SK-N-SH (cell line): ENCODE measurements around the gene CST11. TPM values are rescaled to one million over a fixed set of nuclear protein-coding genes. Genes with fewer than 3 reads are reported as not detected.

Experiments used
- CTCF ChIA-PET: fragments of 300-600, 350-600 bp; formaldehyde crosslinking; extraction: SDS; loops from one replicate; lab custom pipeline; 2021; lab: Yijun Ruan, JAX
- POLR2A ChIA-PET: fragments of 350-600 bp; sonication (Branson Sonifier 250); formaldehyde crosslinking; extraction: SDS; loops from one replicate; lab custom pipeline; 2020; ENCODE audit warnings: antibody characterized with exemption, inconsistent platforms; lab: Yijun Ruan, JAX
- DNase-seq: peaks from one replicate; pipeline ENCODE4 v3.0.0; 2012
- H2AFZ ChIP-seq: fragments of 200-600 bp; sonication (generic); 2 replicates; pipeline ENCODE4 v1.8.1; 2016; ENCODE audit warnings: antibody characterized with exemption, mild to moderate bottlenecking, low read depth
- H3F3A ChIP-seq: fragments of 200-600 bp; sonication (generic); replicated peaks from 2 replicates; pipeline ENCODE3; 2016; ENCODE audit warnings: antibody characterized with exemption, mild to moderate bottlenecking; ENCODE audit not compliant: insufficient read depth
- H3K27ac ChIP-seq, 2 experiments: fragments of 200-500 bp in 1 of 2; fragments of 200-600 bp in 1 of 2; sonication (Bioruptor generic) in 1 of 2; sonication (generic), shearing (Covaris generic) in 1 of 2; 2 replicates each; pipeline versions ENCODE4 v1.5.1 to v1.6.1; 2014 to 2016; ENCODE audit warnings: low read depth in 2 of 2, inconsistent platforms in 1 of 2, low read length in 1 of 2, mild to moderate bottlenecking in 1 of 2, mixed read lengths in 1 of 2
- H3K27me3 ChIP-seq: fragments of 200-600 bp; sonication (generic), shearing (Covaris generic); 2 replicates; pipeline ENCODE4 v1.6.1; 2016; ENCODE audit warnings: mixed run types; ENCODE audit not compliant: insufficient read depth
- H3K36me3 ChIP-seq, 2 experiments: fragments of 200-500 bp in 1 of 2; fragments of 200-600 bp in 1 of 2; sonication (Bioruptor generic) in 1 of 2; sonication (generic) in 1 of 2; replicated peaks in 1 of 2; 2 replicates each; pipeline versions ENCODE3 to v1.5.1; 2014 to 2016; ENCODE audit warnings: low read length in 1 of 2, mild to moderate bottlenecking in 1 of 2; ENCODE audit not compliant: insufficient read depth in 2 of 2, control insufficient read depth in 1 of 2
- H3K4me1 ChIP-seq, 2 experiments: fragments of 200-500 bp in 1 of 2; fragments of 200-600 bp in 1 of 2; sonication (Bioruptor generic) in 1 of 2; sonication (generic), shearing (Covaris generic) in 1 of 2; 2 replicates each; pipeline versions ENCODE4 v1.5.1 to v1.6.1; 2014 to 2016; ENCODE audit warnings: low read depth in 1 of 2, low read length in 1 of 2, mixed run types in 1 of 2; ENCODE audit not compliant: insufficient read depth in 2 of 2, control insufficient read depth in 1 of 2
- H3K4me2 ChIP-seq: fragments of 200-600 bp; sonication (generic), shearing (Covaris generic); 2 replicates; pipeline ENCODE4 v1.6.1; 2017; ENCODE audit warnings: mixed run types
- H3K4me3 ChIP-seq, 2 experiments: fragments of 200-500 bp in 1 of 2; fragments of 200-600 bp in 1 of 2; sonication (Bioruptor generic) in 1 of 2; sonication (generic), shearing (Covaris generic) in 1 of 2; 2 replicates each; pipeline versions ENCODE4 v1.5.1 to v1.8.1; 2014 to 2016; ENCODE audit warnings: low read depth in 2 of 2, inconsistent platforms in 1 of 2, low read length in 1 of 2, mild to moderate bottlenecking in 1 of 2, mixed read lengths in 1 of 2, moderate library complexity in 1 of 2
- H3K79me2 ChIP-seq: fragments of 200-600 bp; sonication (generic); 2 replicates; pipeline ENCODE4 v1.8.1; 2017; ENCODE audit warnings: mild to moderate bottlenecking; ENCODE audit not compliant: insufficient read depth
- H3K9ac ChIP-seq: fragments of 200-600 bp; sonication (generic); 2 replicates; pipeline ENCODE4 v1.6.1; 2017; ENCODE audit warnings: mixed run types
- H3K9me2 ChIP-seq: fragments of 200-600 bp; sonication (generic); 2 replicates; pipeline ENCODE4 v1.6.1; 2017; ENCODE audit warnings: mixed run types
- H3K9me3 ChIP-seq: fragments of 200-600 bp; sonication (generic); 2 replicates; pipeline ENCODE4 v1.6.1; 2017; ENCODE audit warnings: mixed run types, mild to moderate bottlenecking, moderate library complexity
- H4K20me1 ChIP-seq: fragments of 200-600 bp; sonication (generic); 2 replicates; pipeline ENCODE4 v1.6.1; 2017; ENCODE audit warnings: mild to moderate bottlenecking, mixed run types; ENCODE audit not compliant: insufficient read depth
- ELF1 ChIP-seq: IDR thresholded peaks from 2 replicates; pipeline ENCODE4 v1.4.0; 2012
- EP300 ChIP-seq, 2 experiments: IDR thresholded peaks; 2 replicates each; pipeline versions ENCODE4 v1.4.0 to v1.6.1; 2012; ENCODE audit warnings: borderline replicate concordance in 1 of 2, low read depth in 1 of 2, low read length in 1 of 2
- FOSL2 ChIP-seq: IDR thresholded peaks from 2 replicates; pipeline ENCODE4 v1.4.0; 2012; ENCODE audit warnings: low read depth, mild to moderate bottlenecking, moderate library complexity, borderline replicate concordance
- FOXJ3 ChIP-seq: sonication (generic); formaldehyde crosslinking; IDR thresholded peaks from 2 replicates; pipeline ENCODE4 v1.5.1; 2020; ENCODE audit warnings: mild to moderate bottlenecking, missing genetic modification reagents
- FOXM1 ChIP-seq: IDR thresholded peaks from 2 replicates; pipeline ENCODE4 v1.4.0; 2012; ENCODE audit warnings: low read depth, mild to moderate bottlenecking
- GABPA ChIP-seq: IDR thresholded peaks from 2 replicates; pipeline ENCODE4 v1.4.0; 2012; ENCODE audit warnings: low read depth, mild to moderate bottlenecking
- GATA2 ChIP-seq: sonication (generic); formaldehyde crosslinking; IDR thresholded peaks from 2 replicates; pipeline ENCODE4 v1.5.0; 2020; ENCODE audit warnings: mild to moderate bottlenecking, missing genetic modification reagents
- JUND ChIP-seq: IDR thresholded peaks from 2 replicates; pipeline ENCODE4 v1.4.0; 2012
- MEF2A ChIP-seq: IDR thresholded peaks from 2 replicates; pipeline ENCODE4 v1.4.0; 2012; ENCODE audit warnings: low read depth, borderline replicate concordance
- MXI1 ChIP-seq: IDR thresholded peaks from 2 replicates; pipeline ENCODE4 v1.6.1; 2012; ENCODE audit warnings: mild to moderate bottlenecking, low read depth, low read length, improper control_type of control experiment
- POLR2AphosphoS5 ChIP-seq: IDR thresholded peaks from 2 replicates; pipeline ENCODE4 v1.6.1; 2012; ENCODE audit warnings: low read depth, low read length
- RCOR1 ChIP-seq: fragments of 150-350 bp; IDR thresholded peaks from 2 replicates; pipeline ENCODE4 v1.6.1; 2017; ENCODE audit warnings: antibody characterized with exemption, low read length
- RFX5 ChIP-seq: IDR thresholded peaks from 2 replicates; pipeline ENCODE4 v1.6.1; 2012; ENCODE audit warnings: mild to moderate bottlenecking, improper control_type of control experiment, low read length
- RXRA ChIP-seq: IDR thresholded peaks from 2 replicates; pipeline ENCODE4 v1.4.0; 2012; ENCODE audit warnings: low read depth, mild to moderate bottlenecking, borderline replicate concordance
- SMC3 ChIP-seq: IDR thresholded peaks from 2 replicates; pipeline ENCODE4 v1.6.1; 2012; ENCODE audit warnings: low read depth, low read length, improper control_type of control experiment
- TAF1 ChIP-seq: IDR thresholded peaks from 2 replicates; pipeline ENCODE4 v1.6.1; 2012; ENCODE audit warnings: low read depth, mild to moderate bottlenecking, low read length, moderate library complexity, borderline replicate concordance
- TEAD4 ChIP-seq: IDR thresholded peaks from 2 replicates; pipeline ENCODE4 v1.4.0; 2012; ENCODE audit warnings: mild to moderate bottlenecking, borderline replicate concordance; ENCODE audit not compliant: insufficient read depth
- WGBS: methylation state at CpG from one replicate; pipeline ENCODE4 v1.1.6; 2017; ENCODE audit warnings: low lambda C conversion rate; 5-methylcytosine and 5-hydroxymethylcytosine counted together
- polyA plus RNA-seq, 3 experiments: library from polyadenylated mRNA; depleted of rRNA; stranded (reverse); fragments of >200 nt; gene quantifications; 2 replicates each; pipeline ENCODE4 v1.2.3, GENCODE V29; 2012
- TF ChIP-seq, protein P1 (sequence below): fragments of 150-350 bp; IDR thresholded peaks from 2 replicates; pipeline ENCODE4 v1.6.1; 2017; ENCODE audit warnings: antibody characterized with exemption, low read length, low read depth, borderline replicate concordance
- TF ChIP-seq, protein P2 (sequence below): IDR thresholded peaks from 2 replicates; pipeline ENCODE4 v1.4.0; 2012; ENCODE audit warnings: low read depth, borderline replicate concordance
- TF ChIP-seq, protein P3 (sequence below): IDR thresholded peaks from 2 replicates; pipeline ENCODE4 v1.6.1; 2012; ENCODE audit warnings: mild to moderate bottlenecking, low read depth, low read length, moderate library complexity

Gene CST11
- polyA plus RNA-seq, 1 of the 3 experiments (the other 2 are of a cell fraction) = not detected

DNA sequence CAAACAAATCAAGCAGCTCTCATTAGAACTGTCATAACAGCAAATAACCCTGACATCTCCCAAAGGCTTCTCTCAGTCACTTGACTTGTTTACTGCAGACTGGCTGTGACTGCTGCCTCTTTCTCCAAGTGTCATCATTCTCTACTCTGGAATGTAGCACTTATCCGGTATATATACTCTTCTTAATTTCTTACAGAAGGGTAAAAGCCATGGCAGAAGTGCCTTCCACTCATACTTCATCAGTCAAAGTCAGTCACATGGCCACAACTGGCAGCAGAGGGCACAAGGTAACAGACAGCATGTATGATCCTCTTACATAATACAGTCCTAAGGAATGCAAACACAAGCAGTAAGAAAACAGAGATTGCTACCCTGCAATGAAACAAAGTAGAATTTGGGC, 40.6 kb downstream of the CST11 start:
- ChIA-PET POLR2A (no interaction called here), CTCF (no interaction called here)
- H3F3A ChIP-seq = no peaks in the 10 kb centered on the region
- H3K4me1 ChIP-seq = no peaks in the 10 kb centered on the region; a peak in 2 of 4 replicates
- no peaks in the 10 kb centered on the region for H3K36me3 ChIP-seq
- H3K27me3 ChIP-seq = no peaks in the 10 kb centered on the region
- DNase-seq = no peak
- H4K20me1 ChIP-seq = peaks cover 33% of the 10 kb centered on the region
- TF ChIP-seq FOXJ3 (CRISPR knock-in tag) (no peak), MXI1 (no peak), EP300 (IDR thresholded peaks at IDR 0.05; ENCODE audit: borderline replicate concordance in 1 of 2, low read depth in 1 of 2, low read length in 1 of 2) (no peak), FOXM1 (no peak), SMC3 (no peak), GATA2 (CRISPR knock-in tag) (no peak), RFX5 (no peak), TAF1 (no peak), RXRA (no peak), TEAD4 (no peak), RCOR1 (no peak), FOSL2 (no peak), MEF2A (no peak), GABPA (no peak), POLR2AphosphoS5 (no peak), JUND (no peak), ELF1 (no peak)
- TF ChIP-seq, protein P1, sequence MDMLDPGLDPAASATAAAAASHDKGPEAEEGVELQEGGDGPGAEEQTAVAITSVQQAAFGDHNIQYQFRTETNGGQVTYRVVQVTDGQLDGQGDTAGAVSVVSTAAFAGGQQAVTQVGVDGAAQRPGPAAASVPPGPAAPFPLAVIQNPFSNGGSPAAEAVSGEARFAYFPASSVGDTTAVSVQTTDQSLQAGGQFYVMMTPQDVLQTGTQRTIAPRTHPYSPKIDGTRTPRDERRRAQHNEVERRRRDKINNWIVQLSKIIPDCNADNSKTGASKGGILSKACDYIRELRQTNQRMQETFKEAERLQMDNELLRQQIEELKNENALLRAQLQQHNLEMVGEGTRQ = no peak
- TF ChIP-seq, protein P2, sequence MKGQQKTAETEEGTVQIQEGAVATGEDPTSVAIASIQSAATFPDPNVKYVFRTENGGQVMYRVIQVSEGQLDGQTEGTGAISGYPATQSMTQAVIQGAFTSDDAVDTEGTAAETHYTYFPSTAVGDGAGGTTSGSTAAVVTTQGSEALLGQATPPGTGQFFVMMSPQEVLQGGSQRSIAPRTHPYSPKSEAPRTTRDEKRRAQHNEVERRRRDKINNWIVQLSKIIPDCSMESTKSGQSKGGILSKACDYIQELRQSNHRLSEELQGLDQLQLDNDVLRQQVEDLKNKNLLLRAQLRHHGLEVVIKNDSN = no peak; the same call in 1 of the 2 replicates
- TF ChIP-seq, protein P3, sequence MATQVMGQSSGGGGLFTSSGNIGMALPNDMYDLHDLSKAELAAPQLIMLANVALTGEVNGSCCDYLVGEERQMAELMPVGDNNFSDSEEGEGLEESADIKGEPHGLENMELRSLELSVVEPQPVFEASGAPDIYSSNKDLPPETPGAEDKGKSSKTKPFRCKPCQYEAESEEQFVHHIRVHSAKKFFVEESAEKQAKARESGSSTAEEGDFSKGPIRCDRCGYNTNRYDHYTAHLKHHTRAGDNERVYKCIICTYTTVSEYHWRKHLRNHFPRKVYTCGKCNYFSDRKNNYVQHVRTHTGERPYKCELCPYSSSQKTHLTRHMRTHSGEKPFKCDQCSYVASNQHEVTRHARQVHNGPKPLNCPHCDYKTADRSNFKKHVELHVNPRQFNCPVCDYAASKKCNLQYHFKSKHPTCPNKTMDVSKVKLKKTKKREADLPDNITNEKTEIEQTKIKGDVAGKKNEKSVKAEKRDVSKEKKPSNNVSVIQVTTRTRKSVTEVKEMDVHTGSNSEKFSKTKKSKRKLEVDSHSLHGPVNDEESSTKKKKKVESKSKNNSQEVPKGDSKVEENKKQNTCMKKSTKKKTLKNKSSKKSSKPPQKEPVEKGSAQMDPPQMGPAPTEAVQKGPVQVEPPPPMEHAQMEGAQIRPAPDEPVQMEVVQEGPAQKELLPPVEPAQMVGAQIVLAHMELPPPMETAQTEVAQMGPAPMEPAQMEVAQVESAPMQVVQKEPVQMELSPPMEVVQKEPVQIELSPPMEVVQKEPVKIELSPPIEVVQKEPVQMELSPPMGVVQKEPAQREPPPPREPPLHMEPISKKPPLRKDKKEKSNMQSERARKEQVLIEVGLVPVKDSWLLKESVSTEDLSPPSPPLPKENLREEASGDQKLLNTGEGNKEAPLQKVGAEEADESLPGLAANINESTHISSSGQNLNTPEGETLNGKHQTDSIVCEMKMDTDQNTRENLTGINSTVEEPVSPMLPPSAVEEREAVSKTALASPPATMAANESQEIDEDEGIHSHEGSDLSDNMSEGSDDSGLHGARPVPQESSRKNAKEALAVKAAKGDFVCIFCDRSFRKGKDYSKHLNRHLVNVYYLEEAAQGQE = no peak
- H2AFZ ChIP-seq = no peak overlapping the region
- H3K79me2 ChIP-seq = peaks cover 98% of the 10 kb centered on the region
- WGBS = 87% methylated on average over 1 of the region's 1 CpG
- no peak overlapping the region for H3K4me2 ChIP-seq
- no peak overlapping the region for H3K9ac ChIP-seq
- no peaks in the 10 kb centered on the region for H3K9me2 ChIP-seq
- no peaks in the 10 kb centered on the region for H3K9me3 ChIP-seq
- no peak overlapping the region for H3K4me3 ChIP-seq
- no peak overlapping the region for H3K27ac ChIP-seq
